HepG2 (cell line): ENCODE data around the gene BBC3.

ENCODE experiments used
- CHD2 ChIP-seq: IDR thresholded peaks from 2 replicates; pipeline ENCODE4 v1.6.1; 2011; ENCODE audit warnings: low read depth, low read length, improper control_type of control experiment
- EZH2 ChIP-seq: conservative IDR thresholded peaks from 2 replicates; pipeline ENCODE4 v1.6.1; 2012; ENCODE audit warnings: mild to moderate bottlenecking, low read depth, low read length, moderate library complexity
- SP2 ChIP-seq: sonication (generic); formaldehyde crosslinking; IDR thresholded peaks from 2 replicates; pipeline ENCODE4 v1.5.1; 2020; ENCODE audit warnings: mild to moderate bottlenecking, missing genetic modification reagents

GRCh38 chr19:47221890-47222289 lies 9.1 kb downstream of the BBC3 start:
- TF ChIP-seq EZH2 (no peak), SP2 (CRISPR knock-in tag) (no peak), CHD2 (no peak)
